IMR-90 (cell line): ENCODE data around the gene RAI1. TPM values are rescaled to one million over a fixed set of nuclear protein-coding genes. Genes with fewer than 3 reads are reported as not detected.

Source experiments
- ATAC-seq: fragments of 200-7000 bp; cut with Tn5 transposase; 2 replicates; pipeline ENCODE4 v1.9.1; 2020; ENCODE audit warnings: low read depth, mild to moderate bottlenecking, moderate library complexity
- BruUV-seq: library from RNA; stranded (reverse); fragments of 400-500 nt; replicated peaks from 2 replicates; lab custom pipeline; 2021; lab: Mats Ljungman, UMichigan
- CTCF ChIA-PET: fragments of 300-600 bp; formaldehyde crosslinking; extraction: SDS; loops from one replicate; lab custom pipeline; 2021; ENCODE audit warnings: antibody characterized with exemption; lab: Yijun Ruan, JAX
- POLR2A ChIA-PET: fragments of 300-600 bp; sonication (Branson Sonifier 250); formaldehyde crosslinking; loops from one replicate; lab custom pipeline; 2022; ENCODE audit warnings: antibody characterized with exemption; ENCODE audit not compliant: unreplicated experiment; lab: Charles Lee
- DNase-seq: peaks from one replicate; pipeline ENCODE4 v3.0.0; 2013
- H2AFZ ChIP-seq: replicated peaks from 2 replicates; pipeline ENCODE3; 2013; ENCODE audit warnings: low read length, mild to moderate bottlenecking; ENCODE audit not compliant: poor library complexity
- H2AK5ac ChIP-seq: 2 replicates; pipeline ENCODE4 v1.6.1; 2013; ENCODE audit warnings: low read depth, low read length, inconsistent platforms
- H2AK9ac ChIP-seq: replicated peaks from 2 replicates; pipeline ENCODE3; 2013; ENCODE audit warnings: mild to moderate bottlenecking, low read depth, low read length, moderate library complexity; ENCODE audit not compliant: poor library complexity
- H2BK120ac ChIP-seq: 2 replicates; pipeline ENCODE4 v1.6.1; 2013; ENCODE audit warnings: low read depth, low read length, inconsistent platforms
- H2BK15ac ChIP-seq: 3 replicates; pipeline ENCODE4 v1.6.1; 2013; ENCODE audit warnings: low read depth, low read length, inconsistent platforms
- H2BK20ac ChIP-seq: 2 replicates; pipeline ENCODE4 v1.6.1; 2013; ENCODE audit warnings: low read depth, mild to moderate bottlenecking, inconsistent platforms, low read length, moderate library complexity
- H2BK5ac ChIP-seq: 2 replicates; pipeline ENCODE4 v1.6.1; 2013; ENCODE audit warnings: mild to moderate bottlenecking, low read depth, low read length, inconsistent platforms; ENCODE audit not compliant: poor library complexity, severe bottlenecking
- H3K14ac ChIP-seq: replicated peaks from 2 replicates; pipeline ENCODE4 v1.6.1; 2013; ENCODE audit warnings: low read depth, low read length, inconsistent platforms
- H3K18ac ChIP-seq: 2 replicates; pipeline ENCODE4 v1.6.1; 2013; ENCODE audit warnings: low read depth, low read length, control low read depth
- H3K23ac ChIP-seq: 2 replicates; pipeline ENCODE4 v1.6.1; 2013; ENCODE audit warnings: low read depth, low read length, inconsistent platforms
- H3K27ac ChIP-seq: 2 replicates; pipeline ENCODE4 v1.5.1; 2013; ENCODE audit warnings: mild to moderate bottlenecking, control low read depth, low read length; ENCODE audit not compliant: insufficient read depth
- H3K27me3 ChIP-seq: 2 replicates; pipeline ENCODE4 v1.6.1; 2013; ENCODE audit warnings: low read length; ENCODE audit not compliant: control insufficient read depth, insufficient read depth
- H3K36me3 ChIP-seq: 2 replicates; pipeline ENCODE4 v1.6.1; 2013; ENCODE audit warnings: low read length, mixed read lengths; ENCODE audit not compliant: control insufficient read depth, insufficient read depth
- H3K4ac ChIP-seq: 2 replicates; pipeline ENCODE4 v1.6.1; 2013; ENCODE audit warnings: low read depth, low read length, inconsistent platforms
- H3K4me1 ChIP-seq: 2 replicates; pipeline ENCODE4 v1.6.1; 2013; ENCODE audit warnings: low read length, mixed read lengths; ENCODE audit not compliant: control insufficient read depth, insufficient read depth
- H3K4me2 ChIP-seq: 2 replicates; pipeline ENCODE4 v1.6.1; 2013; ENCODE audit warnings: low read depth, mild to moderate bottlenecking, control low read depth, low read length, moderate library complexity
- H3K4me3 ChIP-seq: 2 replicates; pipeline ENCODE4 v1.5.1; 2013; ENCODE audit warnings: low read depth, mild to moderate bottlenecking, control low read depth, low read length, moderate library complexity; ENCODE audit not compliant: insufficient read depth
- H3K56ac ChIP-seq: 2 replicates; pipeline ENCODE4 v1.6.1; 2013; ENCODE audit warnings: low read length, inconsistent platforms; ENCODE audit not compliant: insufficient read depth; ENCODE audit errors: extremely low read depth
- H3K79me1 ChIP-seq, 2 experiments: 2 replicates each; pipeline ENCODE4 v1.6.1; 2013; ENCODE audit warnings: low read length in 2 of 2, inconsistent platforms in 1 of 2, low read depth in 1 of 2
- H3K9ac ChIP-seq: 2 replicates; pipeline ENCODE4 v1.6.1; 2013; ENCODE audit warnings: low read depth, low read length, control low read depth
- H3K9me1 ChIP-seq: 2 replicates; pipeline ENCODE4 v1.6.1; 2013; ENCODE audit warnings: low read length, inconsistent platforms; ENCODE audit not compliant: insufficient read depth
- H3K9me3 ChIP-seq: 2 replicates; pipeline ENCODE4 v1.6.1; 2013; ENCODE audit warnings: low read length; ENCODE audit not compliant: control insufficient read depth, insufficient read depth
- H4K20me1 ChIP-seq: 2 replicates; pipeline ENCODE4 v1.6.1; 2013; ENCODE audit warnings: low read length, inconsistent platforms; ENCODE audit not compliant: insufficient read depth
- H4K5ac ChIP-seq: 2 replicates; pipeline ENCODE4 v1.6.1; 2013; ENCODE audit warnings: mild to moderate bottlenecking, low read depth, low read length, control low read depth
- H4K8ac ChIP-seq, 2 experiments: 2 replicates each; pipeline ENCODE4 v1.6.1; 2013; ENCODE audit warnings: low read depth in 2 of 2, low read length in 2 of 2, control low read depth in 1 of 2, inconsistent platforms in 1 of 2
- H4K91ac ChIP-seq: 2 replicates; pipeline ENCODE4 v1.6.1; 2013; ENCODE audit warnings: low read depth, low read length, inconsistent platforms; ENCODE audit not compliant: insufficient read depth
- BHLHE40 ChIP-seq: fragments of 150-350 bp; IDR thresholded peaks from 2 replicates; pipeline ENCODE4 v1.6.1; 2016; ENCODE audit warnings: mild to moderate bottlenecking, low read depth, low read length
- CTCF ChIP-seq: conservative IDR thresholded peaks from 2 replicates; pipeline ENCODE4 v1.5.1; 2012; ENCODE audit warnings: mild to moderate bottlenecking, low read depth, low read length, improper control_type of control experiment
- MAZ ChIP-seq: IDR thresholded peaks from 2 replicates; pipeline ENCODE4 v1.6.1; 2012; ENCODE audit warnings: low read depth, mild to moderate bottlenecking, low read length, improper control_type of control experiment, moderate library complexity, borderline replicate concordance
- WGBS, 2 experiments: methylation state at CpG; one replicate each; pipeline versions ENCODE4 v1.1.5 to v1.1.7; 2013; ENCODE audit warnings: missing lambda C conversion rate in 2 of 2; ENCODE audit not compliant: insufficient read length in 1 of 2; ENCODE audit errors: extremely low coverage in 2 of 2; 5-methylcytosine and 5-hydroxymethylcytosine counted together
- dilution Hi-C: fragments of 300-500 bp; cut with HindIII; formaldehyde crosslinking; loops from one replicate; pipeline ENCODE4 v1.14.3; 2018; ENCODE audit warnings: low sequenced_read_pairs; ENCODE audit not compliant: unreplicated experiment
- in situ Hi-C: fragments of 300-500 bp; cut with MboI; formaldehyde crosslinking; loops from 3 replicates; pipeline ENCODE4 v1.14.3; 2019; ENCODE audit warnings: low sequenced_read_pairs, inconsistent platforms, mixed read lengths
- intact Hi-C: fragments of 100-400 bp; cut with micrococcal nuclease; formaldehyde crosslinking; loops from 2 replicates; pipeline ENCODE4 v1.10.0; 2022
- polyA plus RNA-seq, 3 experiments: library from polyadenylated mRNA; depleted of rRNA; stranded (reverse); fragments of >200 nt; gene quantifications; 2 replicates each; pipeline ENCODE4 v1.2.3, GENCODE V29; 2012; ENCODE audit warnings: low replicate concordance in 1 of 3
- total RNA-seq: library from RNA; depleted of rRNA; stranded (reverse); fragments of >200 nt; gene quantifications from 2 replicates; pipeline ENCODE4 v1.2.3, GENCODE V29; 2012

Gene RAI1
- total and polyA plus RNA-seq, 2 of the 4 experiments (the other 2 are of a cell fraction) = 1.8 to 10.5 TPM

- Histone ChIP-seq H4K5ac (no peak overlapping the region), H4K8ac (no peak overlapping the region), H3K79me1 (peaks cover 9 to 57% of the 10 kb centered on the region in 2 experiments; a peak in 2 of 4 replicates), H3K4ac (no peak overlapping the region), H3K36me3 (peaks cover 61% of the 10 kb centered on the region), H3K9me1 (no peaks in the 10 kb centered on the region), H2BK120ac (no peak overlapping the region), H3K27me3 (no peaks in the 10 kb centered on the region), H3K23ac (no peak overlapping the region), H3K56ac (no peak overlapping the region), H3K27ac (no peak overlapping the region), H2AK9ac (no peak overlapping the region), H2AFZ (no peak overlapping the region), H2BK5ac (no peak overlapping the region), H4K91ac (no peak overlapping the region), H2AK5ac (no peak overlapping the region), H2BK20ac (no peak overlapping the region), H3K4me3 (no peak overlapping the region), H3K4me1 (peaks cover 7% of the 10 kb centered on the region), H4K20me1 (peaks cover 43% of the 10 kb centered on the region), H3K4me2 (no peak overlapping the region), H3K9ac (no peak overlapping the region), H2BK15ac (no peak overlapping the region), H3K18ac (no peak overlapping the region), H3K9me3 (no peaks in the 10 kb centered on the region), H3K14ac (no peak overlapping the region)
- ATAC-seq (no peak), DNase-seq (no peak)
- no TSS peak for BruUV-seq
- TF ChIP-seq CTCF (no peak), MAZ (no peak), BHLHE40 (no peak)
- intact Hi-C loops = no loop called here
- dilution Hi-C loops = no loop called here
- WGBS, 2 experiments = 100% methylated on average over 1 of the region's 4 CpGs; no CpG with 5 or more reads in 1 of the 2 experiments
- in situ Hi-C loops = no loop called here
- ChIA-PET CTCF (no interaction called here), POLR2A (no interaction called here)
Measured at GRCh38 chr17:17806035-17806434, 124.8 kb downstream of the RAI1 start.
